Left ventricle myocardium superior (tissue), 1 donor: Measurements from ENCODE around the gene VSX1. TPM values are rescaled to one million over a fixed set of nuclear protein-coding genes. Genes with fewer than 3 reads are reported as not detected.

ENCODE experiments used
- ATAC-seq: fragments of 200-7000 bp; cut with Tn5 transposase; one replicate; pipeline ENCODE4 v1.9.1; 2020; ENCODE audit warnings: mild to moderate bottlenecking, moderate library complexity
- DNase-seq: peaks from one replicate; pipeline ENCODE4 v3.0.0-alpha.2; 2020
- intact Hi-C: fragments of 100-400 bp; cut with micrococcal nuclease; formaldehyde crosslinking; loops from one replicate; pipeline ENCODE4 v1.11.0; 2022
- total RNA-seq: library from RNA; stranded (reverse); fragmentation: NEBNext Ultra II Directional; extraction: Animal tissue kit (Norgen Biotek cat#: 25700); gene quantifications from one replicate; pipeline ENCODE4 v1.2.1, GENCODE V29; 2021
- donor health status: DM: no; HTN: yes; CAD: no; lungs with severe emphysema.

Gene VSX1
- total RNA-seq, 1 donor from 2014 or later: not detected

DNA sequence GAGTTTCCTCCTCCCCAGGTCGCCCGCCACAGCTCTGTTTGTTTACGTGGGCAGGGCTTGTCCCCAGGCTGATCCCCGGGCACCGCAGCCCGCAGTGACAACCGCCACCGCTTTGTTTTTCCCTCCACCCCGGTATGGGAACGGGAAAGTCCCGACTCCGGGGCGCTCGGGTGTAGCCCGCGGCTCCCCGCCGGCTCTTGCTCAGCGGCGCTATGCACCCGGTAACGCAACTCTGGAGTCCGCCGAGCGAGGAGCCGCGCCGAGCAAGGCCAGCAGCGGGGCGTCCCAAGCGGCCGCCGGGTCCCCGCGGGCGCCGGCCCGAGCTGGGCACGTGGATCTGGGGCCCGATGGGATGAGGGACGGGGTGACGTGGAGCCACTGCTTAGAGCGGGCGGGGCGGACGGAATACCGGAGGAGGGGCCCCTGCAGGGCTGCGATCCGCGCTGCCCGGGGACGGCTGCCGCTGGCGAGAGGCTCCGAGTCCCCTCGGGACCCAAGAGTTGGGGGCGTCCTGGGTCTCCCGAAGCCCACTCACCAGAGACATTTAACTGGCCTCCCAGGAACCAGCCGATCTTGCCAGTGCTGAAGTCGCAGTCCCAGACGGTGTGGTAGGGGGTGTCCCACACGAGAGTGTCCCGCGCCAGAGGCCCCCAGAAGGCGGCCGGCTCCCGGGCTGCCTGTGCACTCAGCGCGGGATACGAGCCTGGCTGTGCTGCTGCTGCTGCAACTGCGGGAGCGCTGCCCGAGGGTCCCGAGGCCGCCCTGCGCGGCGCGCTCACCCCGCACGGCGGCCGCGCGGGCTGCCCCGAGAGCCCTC is 24.5 kb downstream of the VSX1 start:
- intact Hi-C loops: no loop called here
- DNase-seq (peak; percentile 87), ATAC-seq (peak; percentile 77)

DNA sequence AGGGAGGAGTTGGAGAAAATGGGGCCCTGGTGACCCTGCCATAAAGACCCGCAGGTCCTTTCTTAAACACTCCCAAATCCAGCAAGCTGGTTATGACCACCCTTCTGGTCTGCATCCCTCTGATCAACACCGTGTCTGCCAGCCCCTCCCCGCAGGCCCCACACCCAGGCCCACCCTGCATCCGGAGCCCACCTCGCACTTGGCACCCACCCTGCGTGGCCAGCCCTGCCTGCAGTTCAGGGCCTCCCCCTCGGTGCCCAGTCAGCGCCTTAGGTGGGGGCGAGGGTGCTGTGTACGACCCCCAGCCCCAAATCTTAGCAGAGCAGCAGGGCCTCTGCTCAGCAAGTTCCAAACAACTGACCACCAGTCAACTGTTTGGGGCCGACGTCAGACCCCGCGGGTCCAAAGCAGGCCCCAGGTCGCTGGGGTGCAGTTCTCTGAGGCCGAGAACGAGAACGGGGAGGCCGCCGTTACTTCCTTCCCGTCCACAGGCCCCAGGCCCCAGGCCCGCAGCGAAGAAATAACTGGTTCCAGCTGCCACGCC is 25.2 kb downstream of the VSX1 start:
- ATAC-seq (no peak), DNase-seq (peak; percentile 67)
- intact Hi-C loops: no loop called here

DNA sequence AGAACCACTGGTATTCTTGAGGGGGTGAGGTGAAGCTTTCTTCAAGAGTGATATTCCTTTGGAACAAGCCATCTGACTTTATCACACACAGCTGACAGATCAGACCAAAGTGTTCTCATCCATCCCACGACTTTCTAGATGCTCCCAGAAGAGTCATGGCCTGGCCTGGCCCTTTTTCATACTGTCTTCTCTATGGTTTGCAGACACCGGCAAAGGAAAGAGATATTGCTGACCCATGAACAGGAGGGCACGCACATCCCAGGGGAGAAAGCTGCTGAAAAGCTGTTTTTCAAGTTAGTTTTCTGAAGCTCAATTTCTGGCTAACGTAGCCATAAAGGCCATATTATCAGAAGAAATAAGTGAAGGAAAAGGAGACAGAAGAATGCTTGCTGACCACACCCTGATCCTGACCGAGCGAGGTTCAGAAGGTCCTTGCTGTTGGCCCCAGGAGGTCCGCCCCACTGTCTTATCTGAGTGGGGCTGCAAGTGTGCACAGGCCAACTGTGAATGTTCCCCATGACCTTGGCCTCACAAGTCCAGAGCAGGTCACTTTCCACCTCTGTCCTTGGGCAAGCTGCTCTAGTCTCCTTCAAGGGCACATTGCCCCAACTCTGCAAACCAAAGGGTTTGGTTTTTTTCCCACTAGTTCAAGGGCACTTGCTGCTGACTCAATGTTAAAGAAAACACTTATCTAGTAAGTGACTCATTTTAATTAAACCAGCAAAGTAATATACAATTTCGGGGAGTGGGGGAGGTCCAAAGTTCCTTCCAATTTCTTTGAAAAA is 26.0 kb downstream of the VSX1 start:
- no peak for ATAC-seq
- no peak for DNase-seq
- intact Hi-C loops: no loop called here

DNA sequence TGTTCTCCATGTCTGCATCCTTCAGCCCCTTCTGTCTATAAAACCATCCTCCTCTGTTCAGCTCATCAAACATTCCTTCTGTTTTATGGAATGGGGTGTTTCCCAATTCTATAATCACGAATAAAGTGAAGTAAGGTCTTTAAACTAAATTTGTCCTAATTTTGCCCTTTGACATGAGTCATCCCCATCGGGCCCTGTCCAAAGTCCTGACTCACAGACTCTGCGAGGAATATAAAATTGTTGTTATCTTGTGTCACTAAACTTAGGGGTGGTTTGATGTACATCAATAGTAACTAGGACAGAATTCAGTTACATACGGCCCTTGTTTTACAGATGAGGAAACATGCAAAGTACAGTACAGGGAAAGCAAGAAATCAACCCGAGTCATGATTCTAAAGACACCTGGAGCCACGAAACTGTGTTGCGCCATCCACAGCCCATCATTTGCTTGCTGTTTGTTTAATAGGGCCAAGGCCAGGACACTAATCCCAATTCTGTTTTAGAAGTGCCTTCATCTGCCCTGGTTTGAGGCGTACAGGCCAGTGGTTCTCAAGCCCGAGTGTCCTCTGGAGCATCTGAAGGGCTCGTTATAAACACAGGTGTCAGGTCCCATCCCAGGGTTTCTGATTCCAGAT is 26.8 kb downstream of the VSX1 start:
- DNase-seq (no peak), ATAC-seq (no peak)
- intact Hi-C loops: no loop called here

DNA sequence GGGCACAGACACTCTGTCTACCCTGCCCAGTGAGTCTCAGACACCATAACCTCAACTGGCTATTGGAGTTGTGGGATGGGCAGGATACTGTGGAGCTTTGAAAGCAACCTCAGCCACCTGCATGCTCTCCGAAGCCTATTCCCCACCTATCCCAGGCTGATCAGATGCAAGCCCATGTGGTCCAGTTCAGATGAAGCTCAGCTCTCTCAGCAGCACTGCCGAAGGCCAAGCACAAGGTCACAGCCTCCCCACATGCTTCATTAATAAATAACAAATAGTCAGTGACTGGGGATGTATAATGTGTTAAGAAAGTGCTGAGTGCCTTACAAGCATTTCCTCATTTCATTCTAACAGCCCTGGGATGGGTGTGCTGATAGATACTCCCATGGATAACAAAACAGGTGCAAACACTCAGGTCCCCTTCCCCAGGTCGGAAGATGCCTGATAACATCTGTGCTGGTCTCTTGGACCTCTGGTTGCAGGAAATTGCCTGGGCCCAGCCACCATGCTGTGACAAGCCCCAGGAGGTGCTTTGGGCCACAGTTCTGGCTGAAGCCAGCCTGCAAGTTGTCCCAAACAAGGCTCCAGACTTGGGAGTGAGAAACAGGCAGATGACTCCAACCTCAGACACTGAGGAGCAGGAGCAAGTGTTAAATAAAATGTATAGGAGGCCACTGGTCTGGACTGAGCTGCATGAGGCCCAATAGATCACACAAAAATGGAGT is 27.7 kb downstream of the VSX1 start:
- intact Hi-C loops: no loop called here
- DNase-seq: no peak

DNA sequence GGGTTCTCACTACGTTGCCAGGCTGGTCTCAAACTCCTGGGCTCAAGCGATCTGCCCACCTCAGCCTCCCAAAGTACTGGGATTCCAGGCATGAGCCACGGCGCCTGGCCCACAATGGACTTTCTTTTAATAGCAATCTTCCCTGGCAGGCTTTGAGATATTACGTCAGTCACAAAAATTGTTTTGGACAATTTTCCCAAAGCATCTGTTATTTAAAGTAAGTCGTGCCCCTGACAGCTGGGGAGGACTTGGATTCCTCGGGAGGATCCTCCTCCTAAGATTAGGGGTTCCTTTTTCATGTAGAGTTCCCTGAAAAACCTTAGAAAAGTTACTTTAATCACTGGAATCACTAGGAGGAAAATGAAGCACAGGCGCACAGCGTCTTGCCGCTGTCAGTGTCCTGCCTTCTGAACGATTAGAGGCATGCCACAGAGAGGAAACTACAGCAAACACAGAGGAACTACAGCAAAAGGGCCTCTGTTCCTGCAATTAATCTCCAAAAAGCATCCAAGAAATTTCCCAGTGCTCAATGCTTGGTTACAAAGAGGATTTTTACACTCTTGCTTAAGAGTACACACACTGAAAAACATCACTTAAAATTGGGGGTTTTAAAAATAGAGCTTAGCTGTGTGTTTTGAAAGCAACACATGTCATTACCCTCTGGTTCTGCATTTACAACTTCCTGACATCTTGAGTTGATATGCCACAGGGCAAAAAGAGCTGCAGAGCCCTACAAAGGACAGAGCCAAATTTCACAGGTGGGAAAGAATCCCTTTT is 28.5 kb downstream of the VSX1 start:
- DNase-seq (peak; percentile 82), ATAC-seq (peak; percentile 44)
- intact Hi-C loops: no loop called here

More for the DNA sequence above, 27.7 kb downstream of the VSX1 start:
- ATAC-seq: no peak

DNA sequence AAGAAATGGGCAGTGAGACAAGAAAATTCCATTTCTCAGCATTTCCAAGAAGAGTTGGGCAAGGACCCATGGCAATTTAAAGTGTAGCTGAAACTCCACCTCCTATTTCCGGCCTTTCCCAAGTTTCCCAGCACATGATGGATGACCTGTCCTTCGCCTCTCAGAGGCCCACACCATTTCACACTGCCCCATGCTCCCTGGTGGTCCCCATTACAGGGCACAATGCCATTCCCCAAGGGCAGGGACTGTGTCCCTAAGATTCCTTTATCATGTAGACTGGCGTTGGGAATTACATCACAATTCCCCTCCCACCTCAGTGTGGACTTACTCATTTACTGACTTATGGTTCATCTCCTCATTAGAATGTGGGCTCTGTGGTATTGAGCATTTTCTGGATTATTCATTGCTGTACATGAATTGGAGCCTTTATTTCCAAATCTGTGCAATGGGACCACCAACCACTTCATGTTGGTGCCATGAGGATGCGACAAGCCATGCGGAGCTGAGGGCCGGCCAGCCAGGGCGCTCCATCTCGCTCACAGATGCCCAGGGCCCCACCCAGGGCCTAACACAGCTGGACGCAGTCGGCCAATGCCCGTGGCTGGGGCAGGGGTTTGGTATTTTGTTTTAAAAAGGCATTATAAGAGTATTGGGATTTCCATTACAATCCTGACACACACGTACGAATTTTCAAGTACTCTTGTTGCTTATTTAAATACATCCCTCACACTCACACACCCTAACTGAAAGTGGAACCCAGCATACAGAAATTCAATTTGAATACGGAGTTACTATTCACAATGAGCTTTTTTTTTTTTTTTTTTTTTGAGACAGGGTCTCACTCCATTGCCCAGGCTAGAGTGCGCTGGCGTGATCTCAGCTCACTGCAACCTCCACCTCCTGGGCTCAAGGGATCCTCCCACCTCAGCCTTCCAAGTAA is 29.4 kb downstream of the VSX1 start:
- intact Hi-C loops: no loop called here
- ATAC-seq: no peak
- no peak for DNase-seq

DNA sequence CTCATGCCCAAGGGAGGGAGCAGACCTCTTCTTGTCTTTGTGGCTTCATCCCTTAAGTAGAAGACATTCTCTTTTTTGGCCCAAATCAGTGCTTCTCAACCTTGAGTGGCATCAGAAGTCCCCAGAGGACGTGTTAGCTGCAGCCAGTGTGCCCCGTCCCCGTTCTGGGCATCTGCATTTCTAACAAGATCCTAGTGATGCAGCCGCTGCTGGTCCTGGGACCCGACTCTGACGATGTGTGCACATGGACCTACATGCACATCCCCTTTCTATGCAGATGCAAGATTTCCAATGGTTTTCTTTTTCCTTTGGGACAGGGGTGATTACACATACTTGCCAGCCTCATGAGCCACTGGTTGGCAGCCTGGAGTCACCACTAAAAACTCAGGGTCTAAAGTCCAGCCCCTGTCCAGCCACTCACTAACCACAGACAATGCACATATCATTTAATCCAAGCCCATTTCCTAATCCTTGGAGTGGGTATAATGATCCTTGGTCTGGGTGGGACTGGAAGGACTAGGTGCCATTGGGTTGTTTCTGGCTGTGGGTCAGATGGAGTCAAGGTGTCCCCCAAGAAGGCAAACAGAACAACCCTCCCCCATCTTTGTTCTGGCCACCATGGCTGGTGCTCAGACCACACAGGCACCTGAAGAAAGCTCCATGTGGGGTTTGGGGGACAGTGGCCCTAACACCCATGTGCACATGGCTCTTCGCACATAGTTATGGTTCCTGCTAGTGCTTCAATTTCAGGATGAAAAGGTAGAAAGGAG is 30.4 kb downstream of the VSX1 start:
- ATAC-seq (no peak), DNase-seq (no peak)
- intact Hi-C loops: no loop called here

DNA sequence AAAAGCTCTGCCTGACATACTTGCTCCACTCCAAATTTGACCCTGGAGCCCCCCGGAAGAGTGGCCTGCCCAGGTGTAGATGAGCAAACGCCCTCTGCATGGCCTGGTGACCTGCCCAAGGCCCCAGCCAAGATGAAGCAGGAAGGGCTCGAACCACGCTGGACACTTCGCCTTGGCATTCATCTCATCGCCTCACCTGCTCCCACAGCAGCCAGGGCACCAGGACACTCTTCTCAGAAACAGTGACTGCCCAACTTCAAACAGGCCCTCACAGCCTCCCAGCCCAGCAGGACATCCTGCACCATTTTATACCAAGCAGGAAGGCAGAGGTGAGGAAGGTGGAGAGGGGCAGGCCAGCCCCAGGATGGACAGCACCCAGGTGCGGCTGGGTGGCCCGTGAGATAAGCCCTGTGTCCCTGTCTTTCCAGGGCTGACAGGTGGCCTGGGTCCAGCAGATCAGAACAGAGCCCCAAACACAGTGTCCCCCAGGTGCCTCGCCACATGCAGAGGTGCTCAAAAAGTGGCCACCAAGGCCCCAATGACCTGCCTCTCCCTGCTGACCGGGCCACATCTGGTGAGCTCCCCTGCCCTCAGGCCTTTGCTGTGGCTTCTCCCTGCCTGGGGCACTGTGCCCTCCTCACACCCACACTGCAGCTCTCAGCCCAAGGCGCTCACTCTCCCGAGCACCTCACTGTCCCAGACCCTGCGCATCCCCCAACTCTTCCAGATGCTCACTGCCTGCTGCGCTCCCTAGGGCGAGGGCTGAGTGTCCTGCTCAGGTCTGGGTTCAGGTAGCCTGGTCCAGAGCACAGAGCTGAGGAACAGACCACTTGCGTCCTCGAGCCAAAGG is 31.2 kb downstream of the VSX1 start:
- ATAC-seq: no peak
- intact Hi-C loops: no loop called here
- DNase-seq: no peak

DNA sequence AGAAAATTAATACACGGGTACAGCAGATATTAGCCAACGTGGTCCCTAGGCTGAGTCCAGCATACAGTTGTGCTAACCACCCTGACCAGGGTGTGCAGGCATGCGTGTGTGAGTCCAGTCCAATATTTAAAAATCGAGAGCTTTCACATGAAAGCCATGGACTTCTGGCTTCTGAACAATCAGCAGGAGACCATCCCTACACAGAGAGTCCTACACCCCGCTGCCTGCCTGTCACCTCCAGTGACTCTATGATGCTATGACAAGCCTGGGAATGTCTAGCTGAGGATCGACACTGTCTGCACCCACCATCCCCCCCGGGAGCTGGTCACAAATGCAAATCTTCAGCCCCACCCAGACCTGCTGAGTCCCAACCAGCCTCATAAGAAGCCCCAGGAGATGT is 31.9 kb downstream of the VSX1 start:
- intact Hi-C loops: no loop called here
- no peak for DNase-seq
- ATAC-seq: no peak

DNA sequence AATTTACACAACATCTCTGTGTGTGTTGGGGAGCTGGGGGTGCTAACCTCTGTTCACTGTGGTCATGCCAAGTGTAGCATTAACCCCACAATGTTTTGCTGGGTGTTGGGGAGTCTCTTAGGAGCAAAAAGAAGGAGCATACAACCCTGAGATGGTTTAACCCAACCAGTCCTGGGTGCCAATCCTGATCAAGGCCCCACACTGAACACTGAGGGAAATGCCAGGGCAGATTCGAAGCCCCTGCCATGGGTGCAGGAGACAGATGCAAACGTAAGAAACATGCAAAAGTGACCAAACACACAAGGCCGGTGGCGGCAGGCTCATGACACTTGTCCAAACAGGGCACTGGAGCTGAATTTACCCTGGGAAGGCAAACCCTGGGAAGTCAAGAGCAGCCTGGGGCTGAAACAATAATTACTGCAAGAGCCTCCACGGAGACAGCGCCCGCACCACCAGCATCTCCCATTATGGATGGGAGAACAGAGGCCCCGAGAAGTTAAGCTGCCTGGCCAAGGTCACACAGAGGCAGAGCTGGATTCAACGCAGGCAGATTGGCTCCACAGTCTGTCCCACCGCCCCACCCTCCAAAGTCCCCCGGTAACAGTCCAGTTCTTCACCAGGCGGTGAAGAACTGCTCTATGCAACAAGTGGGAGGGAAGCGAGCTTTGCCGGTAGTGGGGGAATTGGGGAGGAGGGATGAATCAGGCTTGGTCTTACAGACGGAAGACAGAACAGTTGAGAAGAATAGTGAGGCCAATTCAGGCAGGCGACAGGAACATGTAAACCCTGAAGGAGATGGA is 32.5 kb downstream of the VSX1 start:
- ATAC-seq (no peak), DNase-seq (no peak)
- intact Hi-C loops: no loop called here

DNA sequence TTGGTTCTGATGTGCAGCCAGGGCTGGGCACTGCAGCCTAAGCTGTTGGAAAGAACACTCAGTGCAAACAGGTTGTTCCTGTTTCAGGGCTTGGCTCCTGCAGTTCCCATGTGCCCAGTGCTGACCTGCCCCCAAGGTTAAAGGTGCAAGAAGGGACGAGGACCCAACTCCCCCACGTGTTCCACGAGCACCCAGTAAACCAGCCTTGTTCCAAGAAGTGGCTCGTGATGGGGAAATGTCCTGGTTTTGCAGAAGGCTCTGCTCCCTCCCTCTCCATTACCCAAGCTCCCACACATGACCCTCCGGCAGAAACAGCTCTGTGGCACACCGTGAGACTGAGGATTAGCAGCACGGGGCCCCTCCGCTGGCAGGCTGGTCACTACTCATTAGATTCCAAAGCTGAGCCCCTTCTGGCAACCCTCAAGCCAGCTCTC is 33.4 kb downstream of the VSX1 start:
- intact Hi-C loops: no loop called here
- DNase-seq (peak; percentile 50), ATAC-seq (peak; percentile 7)

DNA sequence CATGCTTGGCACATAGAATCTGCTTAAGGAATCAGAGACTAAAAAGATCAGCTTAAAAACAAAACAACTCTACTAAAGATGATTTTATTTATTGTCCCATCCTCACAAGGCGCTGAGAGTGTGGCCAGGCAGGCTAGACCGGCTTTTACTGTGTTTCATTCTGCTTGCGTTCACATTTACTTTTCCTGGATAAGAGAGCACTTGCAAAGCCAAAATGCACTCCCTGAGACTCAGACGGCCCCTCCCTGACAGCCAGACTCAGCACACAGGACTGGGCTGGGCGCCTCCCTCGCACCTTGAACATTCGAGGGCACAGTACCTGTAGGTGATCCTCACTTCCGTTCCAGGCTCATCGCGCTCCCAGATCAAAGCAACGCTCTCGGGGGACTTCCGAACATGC is 34.2 kb downstream of the VSX1 start:
- intact Hi-C loops: no loop called here
- DNase-seq (no peak), ATAC-seq (no peak)

DNA sequence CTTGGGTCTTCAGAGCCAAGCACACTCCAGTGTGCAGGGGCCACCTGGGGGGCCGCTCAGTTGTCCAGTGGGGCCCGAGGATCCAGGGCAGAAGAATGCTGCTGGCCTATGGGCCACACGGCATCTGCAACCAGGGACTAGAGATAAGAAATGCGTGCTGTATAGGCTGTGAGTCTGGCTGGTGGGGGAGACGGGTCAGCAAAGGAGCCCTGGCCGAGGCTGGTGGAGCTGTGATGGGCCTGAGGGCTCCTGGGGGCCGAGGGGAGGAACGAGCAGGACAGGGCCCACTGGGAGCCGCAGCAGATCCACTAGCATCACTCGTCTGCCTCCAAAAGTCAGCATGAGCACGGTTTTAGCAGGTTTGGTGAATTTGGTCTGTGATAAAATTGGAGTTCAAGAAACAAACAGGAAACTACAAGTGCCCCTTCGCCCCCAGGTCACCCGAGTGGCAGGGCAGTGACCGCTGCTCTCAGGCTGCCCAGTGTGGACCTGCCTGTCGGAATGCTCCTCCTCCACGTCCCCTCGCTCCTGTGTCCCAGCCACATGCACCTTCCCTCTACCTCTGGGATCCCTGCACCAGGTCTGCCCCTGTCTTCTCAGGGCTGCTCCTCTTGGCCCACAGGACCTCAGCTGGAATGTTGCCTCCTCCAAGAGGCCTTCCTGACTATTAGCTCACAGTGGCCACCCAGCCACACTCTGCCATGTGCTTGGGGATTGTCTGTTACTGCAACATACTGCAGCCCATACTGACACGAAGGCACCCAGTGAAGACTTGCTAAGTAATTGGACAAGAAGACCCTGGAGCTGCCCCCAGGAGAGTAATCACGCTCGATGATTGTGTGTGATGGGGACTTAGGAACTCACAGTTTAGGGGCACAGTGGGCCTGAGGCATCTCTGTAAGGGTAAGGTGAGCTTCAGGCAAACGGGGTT is 34.9 kb downstream of the VSX1 start:
- ATAC-seq (no peak), DNase-seq (no peak)
- intact Hi-C loops: no loop called here
